Measurements from ENCODE around the gene GABRG2. TPM values are rescaled to one million over a fixed set of nuclear protein-coding genes. Genes with fewer than 3 reads are reported as not detected.

Gene GABRG2
- total and polyA plus RNA-seq, 2 of the 13 experiments (the other 11 are each of a cell fraction or from before 2014, with no cell fraction given): not detected

GRCh38 chr5:162107591-162107990 lies 40.0 kb downstream of the GABRG2 start:
- no peaks in the 10 kb centered on the region for H3K9me3 ChIP-seq (ENCODE audit: low read length)
- FAIRE-seq (no peak), DNase-seq (ENCODE audit: low spot score) (no peak), ATAC-seq (no peak)
- H3K4me3 ChIP-seq (replicated peaks in 1 of 3; ENCODE audit: insufficient read depth in 1 of 3, low read depth in 2 of 3, low read length in 3 of 3): no peak overlapping the region
- no peak overlapping the region for H2AFZ ChIP-seq (ENCODE audit: low read length)
- ChIA-PET POLR2A (no interaction called here), CTCF (ENCODE audit: low intra/inter-chr PET ratio, low total read pairs) (no interaction called here)
- TF ChIP-seq PHF5A (CRISPR knock-in tag; IDR thresholded peaks at IDR 0.05; ENCODE audit: low read depth, unreplicated experiment) (no peak), HOXA9 (CRISPR knock-in tag; IDR thresholded peaks at IDR 0.05; ENCODE audit: borderline replicate concordance) (no peak), ARID4A (CRISPR knock-in tag; IDR thresholded peaks at IDR 0.05; ENCODE audit: borderline replicate concordance) (no peak), ZNF10 (CRISPR knock-in tag; IDR thresholded peaks at IDR 0.05; ENCODE audit: borderline replicate concordance, low read depth) (no peak), ZNF34 (CRISPR knock-in tag; IDR thresholded peaks at IDR 0.05; ENCODE audit: borderline replicate concordance) (no peak), SETDB1 (CRISPR knock-in tag; IDR thresholded peaks at IDR 0.05; ENCODE audit: borderline replicate concordance) (no peak), ADNP (CRISPR knock-in tag; IDR thresholded peaks at IDR 0.05) (no peak), ZNF564 (CRISPR knock-in tag; IDR thresholded peaks at IDR 0.05) (no peak)
- no peak overlapping the region for H3K4me2 ChIP-seq (ENCODE audit: low read depth, low read length)
- no peaks in the 10 kb centered on the region for H3K36me3 ChIP-seq (replicated peaks in 1 of 2; ENCODE audit: control insufficient read depth in 1 of 2, insufficient read depth in 2 of 2, low read length in 2 of 2)
- no peaks in the 10 kb centered on the region for H3K27me3 ChIP-seq (ENCODE audit: control insufficient read depth in 1 of 2, insufficient read depth in 2 of 2, low read length in 2 of 2)
- H3K9ac ChIP-seq (ENCODE audit: insufficient read depth, low read depth, low read length): no peak overlapping the region
- H3K27ac ChIP-seq (ENCODE audit: extremely low read length, insufficient read depth, low read length): no peak overlapping the region
- no peaks in the 10 kb centered on the region for H3K4me1 ChIP-seq (ENCODE audit: insufficient read depth, low read length)
- BruUV-seq (replicated peaks): no TSS peak
- in situ Hi-C loops (cut with HindIII; ENCODE audit: extremely low pct_ligation_motif_present, low pct_unique_long_range_greater_than_20kb) (no loop called here), intact Hi-C loops (cut with micrococcal nuclease; ENCODE audit: unreplicated experiment) (no loop called here)
- H3K79me2 ChIP-seq (ENCODE audit: insufficient read depth, low read length): no peaks in the 10 kb centered on the region
- WGBS (ENCODE audit: low lambda C conversion rate): 0% methylated on average over 2 of the region's 2 CpGs
- H4K20me1 ChIP-seq (ENCODE audit: insufficient read depth, low read length): no peaks in the 10 kb centered on the region

Data from HepG2 (cell line).